Keratinocyte (primary cell): ENCODE results near the gene ZSCAN23. TPM values are rescaled to one million over a fixed set of nuclear protein-coding genes. Genes with fewer than 3 reads are reported as not detected.

Experiments used
- DNase-seq: peaks from one replicate; pipeline ENCODE4 v3.0.0-alpha.2; 2011; ENCODE audit warnings: low read depth, missing footprints, low spot score
- FAIRE-seq: peaks from 2 replicates; lab custom pipeline; 2011; peaks lifted over from hg19 to GRCh38; lab: Jason Lieb, UNC
- H2AFZ ChIP-seq: 2 replicates; pipeline ENCODE4 v1.6.0; 2012; ENCODE audit warnings: low read length, control low read depth, inconsistent platforms; ENCODE audit not compliant: control insufficient read depth
- H3K27ac ChIP-seq: 2 replicates; pipeline ENCODE4 v1.5.1; 2011; ENCODE audit warnings: low read length; ENCODE audit not compliant: control insufficient read depth, insufficient read depth
- H3K27me3 ChIP-seq: 3 replicates; pipeline ENCODE4 v1.6.0; 2011; ENCODE audit warnings: low read length; ENCODE audit not compliant: control insufficient read depth, insufficient read depth; ENCODE audit errors: extremely low read depth
- H3K36me3 ChIP-seq, 2 experiments: 2 replicates in 1 of 2; 3 replicates in 1 of 2; pipeline ENCODE4 v1.5.1; 2011; ENCODE audit warnings: low read length in 2 of 2, mild to moderate bottlenecking in 1 of 2; ENCODE audit not compliant: control insufficient read depth in 2 of 2, insufficient read depth in 2 of 2; ENCODE audit errors: extremely low read depth in 1 of 2
- H3K4me1 ChIP-seq: 3 replicates; pipeline ENCODE4 v1.5.1; 2011; ENCODE audit warnings: low read length; ENCODE audit not compliant: control insufficient read depth, insufficient read depth; ENCODE audit errors: extremely low read depth
- H3K4me2 ChIP-seq: 3 replicates; pipeline ENCODE4 v1.6.0; 2011; ENCODE audit warnings: low read depth, low read length; ENCODE audit not compliant: control insufficient read depth, insufficient read depth; ENCODE audit errors: extremely low read depth
- H3K4me3 ChIP-seq, 3 experiments: fragments of 200-600 bp in 1 of 3; sonication (generic) in 1 of 3; 2 replicates in 2 of 3; 3 replicates in 1 of 3; pipeline ENCODE4 v1.5.1; 2011 to 2016; ENCODE audit warnings: low read length in 3 of 3, mild to moderate bottlenecking in 3 of 3, control low read depth in 2 of 3, inconsistent platforms in 1 of 3, low read depth in 1 of 3, mixed read lengths in 1 of 3, mixed run types in 1 of 3, moderate library complexity in 1 of 3; ENCODE audit not compliant: control insufficient read depth in 2 of 3, insufficient read depth in 2 of 3; ENCODE audit errors: extremely low read depth in 1 of 3
- H3K79me2 ChIP-seq: 2 replicates; pipeline ENCODE4 v1.6.0; 2012; ENCODE audit warnings: low read length; ENCODE audit not compliant: control insufficient read depth, insufficient read depth
- H3K9ac ChIP-seq: 3 replicates; pipeline ENCODE4 v1.6.0; 2011; ENCODE audit warnings: low read length; ENCODE audit not compliant: control insufficient read depth, insufficient read depth; ENCODE audit errors: extremely low read depth
- H3K9me1 ChIP-seq: 3 replicates; pipeline ENCODE4 v1.6.0; 2011; ENCODE audit warnings: low read length; ENCODE audit not compliant: control insufficient read depth, insufficient read depth; ENCODE audit errors: extremely low read depth
- H3K9me3 ChIP-seq: 2 replicates; pipeline ENCODE4 v1.5.1; 2012; ENCODE audit warnings: low read depth, low read length; ENCODE audit not compliant: control insufficient read depth
- H4K20me1 ChIP-seq: 3 replicates; pipeline ENCODE4 v1.6.0; 2011; ENCODE audit warnings: low read length; ENCODE audit not compliant: control insufficient read depth, insufficient read depth; ENCODE audit errors: extremely low read depth
- EZH2 ChIP-seq: IDR thresholded peaks from one replicate; pipeline ENCODE4 v1.6.1; 2012; ENCODE audit warnings: inconsistent platforms, mild to moderate bottlenecking, low read length, moderate library complexity
- dilution Hi-C: fragments of 300-500 bp; cut with MboI; formaldehyde crosslinking; loops from one replicate; pipeline ENCODE4 v1.7.0; 2020; ENCODE audit warnings: low sequenced_read_pairs; ENCODE audit not compliant: extremely low pct_ligation_motif_present
- polyA plus RNA-seq, 5 experiments: library from polyadenylated mRNA; depleted of rRNA in 3 of 5; stranded (reverse) in 3 of 5; stranded (forward) in 1 of 5; unstranded in 1 of 5; fragments of >200 nt; gene quantifications; 1 replicate in 1 of 5; 2 replicates in 3 of 5; 3 replicates in 1 of 5; pipeline versions ENCODE4 v1.2.1 to v1.2.3, GENCODE V29; 2011 to 2012; ENCODE audit warnings: missing spikeins in 2 of 5, low read depth in 1 of 5, low replicate concordance in 1 of 5
- TF ChIP-seq, protein P1 (sequence below), 3 experiments: IDR thresholded peaks in 1 of 3; conservative IDR thresholded peaks in 1 of 3; optimal IDR thresholded peaks in 1 of 3; 2 replicates in 2 of 3; 3 replicates in 1 of 3; pipeline versions ENCODE3 to v1.5.1; 2011; ENCODE audit warnings: low read length in 3 of 3, mild to moderate bottlenecking in 3 of 3, moderate library complexity in 2 of 3, control low read depth in 1 of 3, inconsistent platforms in 1 of 3; ENCODE audit not compliant: insufficient read depth in 2 of 3; ENCODE audit errors: extremely low read depth in 1 of 3

Gene ZSCAN23
- polyA plus RNA-seq, 1 donor (not counting 4 experiments of a cell fraction or from before 2014, with no cell fraction given): 1.8 TPM

DNA sequence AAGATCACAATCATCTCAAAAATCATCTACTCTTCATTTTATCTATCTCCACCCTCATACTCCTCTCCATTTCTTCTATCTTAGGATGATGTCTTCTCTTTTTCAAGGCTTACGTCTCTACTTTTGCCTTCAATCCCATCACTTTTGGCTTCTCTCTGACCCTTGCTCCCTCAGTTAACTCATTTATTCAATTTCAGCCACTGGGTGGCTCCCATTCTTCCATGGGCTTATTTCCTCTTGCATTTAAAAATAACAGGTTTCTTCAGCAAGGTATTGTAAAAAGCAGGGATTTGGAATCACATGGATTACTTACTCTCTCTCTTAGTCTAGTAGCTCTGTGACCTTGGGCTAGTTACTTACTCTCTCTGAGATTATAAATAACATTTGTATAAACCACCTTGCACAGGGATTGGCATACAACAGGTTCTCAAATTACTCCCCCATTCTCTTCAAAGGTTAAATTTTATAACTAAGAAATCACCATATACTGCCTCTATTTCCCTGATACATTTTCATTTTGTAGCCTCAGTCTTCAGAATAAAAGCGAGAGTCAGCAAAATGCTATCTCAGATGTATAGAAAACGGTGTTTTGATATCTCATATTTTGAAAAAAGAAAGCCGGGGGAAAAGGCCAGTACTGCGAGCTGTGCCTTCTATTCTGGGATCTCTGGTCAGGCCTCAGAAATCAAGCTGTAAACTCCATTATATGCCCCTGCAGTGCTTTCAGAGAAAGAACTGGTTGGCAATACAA lies 49.2 kb downstream of the ZSCAN23 start:
- Histone ChIP-seq H3K4me1 (peaks cover 17% of the 10 kb centered on the region), H2AFZ (no peak overlapping the region), H3K36me3 (peaks cover 7 to 11% of the 10 kb centered on the region in 2 experiments), H3K79me2 (peaks cover 27% of the 10 kb centered on the region), H3K4me3 (no peak overlapping the region), H3K9me1 (no peaks in the 10 kb centered on the region), H3K27me3 (no peaks in the 10 kb centered on the region), H4K20me1 (no peaks in the 10 kb centered on the region), H3K9ac (no peak overlapping the region), H3K9me3 (no peaks in the 10 kb centered on the region), H3K27ac (no peak overlapping the region), H3K4me2 (no peak overlapping the region)
- TF ChIP-seq, protein P1, sequence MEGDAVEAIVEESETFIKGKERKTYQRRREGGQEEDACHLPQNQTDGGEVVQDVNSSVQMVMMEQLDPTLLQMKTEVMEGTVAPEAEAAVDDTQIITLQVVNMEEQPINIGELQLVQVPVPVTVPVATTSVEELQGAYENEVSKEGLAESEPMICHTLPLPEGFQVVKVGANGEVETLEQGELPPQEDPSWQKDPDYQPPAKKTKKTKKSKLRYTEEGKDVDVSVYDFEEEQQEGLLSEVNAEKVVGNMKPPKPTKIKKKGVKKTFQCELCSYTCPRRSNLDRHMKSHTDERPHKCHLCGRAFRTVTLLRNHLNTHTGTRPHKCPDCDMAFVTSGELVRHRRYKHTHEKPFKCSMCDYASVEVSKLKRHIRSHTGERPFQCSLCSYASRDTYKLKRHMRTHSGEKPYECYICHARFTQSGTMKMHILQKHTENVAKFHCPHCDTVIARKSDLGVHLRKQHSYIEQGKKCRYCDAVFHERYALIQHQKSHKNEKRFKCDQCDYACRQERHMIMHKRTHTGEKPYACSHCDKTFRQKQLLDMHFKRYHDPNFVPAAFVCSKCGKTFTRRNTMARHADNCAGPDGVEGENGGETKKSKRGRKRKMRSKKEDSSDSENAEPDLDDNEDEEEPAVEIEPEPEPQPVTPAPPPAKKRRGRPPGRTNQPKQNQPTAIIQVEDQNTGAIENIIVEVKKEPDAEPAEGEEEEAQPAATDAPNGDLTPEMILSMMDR (optimal IDR thresholded peaks at IDR 0.05 in 1 of 3, IDR thresholded peaks at IDR 0.05 in 1 of 3, conservative IDR thresholded peaks at IDR 0.05 in 1 of 3; ENCODE audit: extremely low read depth in 1 of 3, insufficient read depth in 2 of 3, low read length in 3 of 3): peak; percentile 5 to 28 (median 17)
- TF ChIP-seq EZH2: no peak
- FAIRE-seq (no peak), DNase-seq (no peak)
- dilution Hi-C loops: no loop called here

GRCh38 chr6:28390688-28391087 lies 52.6 kb downstream of the ZSCAN23 start:
- Histone ChIP-seq H3K4me3 (no peak overlapping the region), H3K36me3 (peaks cover 7 to 11% of the 10 kb centered on the region in 2 experiments), H3K9me3 (no peaks in the 10 kb centered on the region), H3K79me2 (peaks cover 12% of the 10 kb centered on the region), H3K4me2 (no peak overlapping the region), H3K9ac (no peak overlapping the region), H3K27ac (no peak overlapping the region), H3K9me1 (no peaks in the 10 kb centered on the region), H3K4me1 (no peaks in the 10 kb centered on the region), H4K20me1 (no peaks in the 10 kb centered on the region), H2AFZ (no peak overlapping the region), H3K27me3 (no peaks in the 10 kb centered on the region)
- dilution Hi-C loops: no loop called here
- FAIRE-seq (no peak), DNase-seq (no peak)
- TF ChIP-seq EZH2: no peak
